Measurements from ENCODE around the gene PACC1. TPM values are rescaled to one million over a fixed set of nuclear protein-coding genes. Genes with fewer than 3 reads are reported as not detected.

PACC1 gene
- 8.4 and 14.8 TPM in 2 replicates for total RNA-seq (2014; rRNA removed; shearing (Covaris generic); ENCODE audit: low replicate concordance)

- in situ Hi-C loops (cut with HindIII; ENCODE audit: low pct_unique_long_range_greater_than_20kb, low sequenced_read_pairs), result no loop called here
- DNase-seq (ENCODE audit: low read depth), result peak; percentile 85
Observed at GRCh38 chr1:212414328-212415106, at the start of gene PACC1. PACC1 (minus strand) TSS chr1:212414886; CDS start chr1:212414757, 129 bp downstream.

DNA sequence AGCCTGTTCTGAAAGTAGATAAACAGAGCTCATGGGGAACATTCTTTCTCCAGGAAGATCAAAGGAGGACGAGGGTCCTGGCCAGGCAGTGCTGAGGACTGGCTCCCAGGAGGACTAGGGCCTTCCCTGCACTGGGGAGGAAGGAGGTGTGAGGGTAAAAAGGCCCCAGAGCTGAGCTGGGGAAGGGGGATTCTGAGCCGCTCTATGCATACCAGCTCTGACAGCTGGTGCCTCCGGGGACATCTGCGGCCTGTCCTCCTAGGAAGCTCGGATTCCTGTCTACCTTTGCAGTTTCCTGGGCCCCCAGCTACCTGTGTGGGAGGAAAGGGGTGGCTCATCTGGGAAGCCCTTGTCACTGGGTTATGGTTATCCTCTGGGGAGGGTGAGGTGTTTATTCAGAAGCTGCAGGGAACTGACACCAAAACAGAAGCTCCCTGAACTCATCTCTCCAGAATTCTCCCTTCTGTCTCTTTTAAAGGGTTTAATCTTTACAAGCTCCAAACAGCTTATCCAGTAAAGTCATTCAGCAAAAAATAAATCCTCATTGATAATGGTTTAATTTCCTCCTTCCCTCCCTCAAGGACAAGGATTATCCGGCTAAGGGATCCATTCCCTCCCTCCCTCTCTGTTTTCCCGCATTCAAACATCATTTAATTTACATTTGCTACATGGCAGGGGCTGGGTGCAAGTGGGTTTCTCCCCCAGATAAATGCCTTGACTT, 49.0 kb upstream of the PACC1 start:
- no peak for DNase-seq (ENCODE audit: low read depth)
- in situ Hi-C loops (cut with HindIII; ENCODE audit: low pct_unique_long_range_greater_than_20kb, low sequenced_read_pairs), result no loop called here

GRCh38 chr1:212461916-212462660, 47.4 kb upstream of the PACC1 start:
- DNase-seq (ENCODE audit: low read depth), result no peak

GRCh38 chr1:212460376-212460775, 45.7 kb upstream of the PACC1 start:
- in situ Hi-C loops (cut with HindIII; ENCODE audit: low pct_unique_long_range_greater_than_20kb, low sequenced_read_pairs), result no loop called here
- no peak for DNase-seq (ENCODE audit: low read depth)

More at GRCh38 chr1:212461916-212462660, 47.4 kb upstream of the PACC1 start:
- in situ Hi-C loops (cut with HindIII; ENCODE audit: low pct_unique_long_range_greater_than_20kb, low sequenced_read_pairs), result no loop called here

- no peak for DNase-seq (ENCODE audit: low read depth)
- in situ Hi-C loops (cut with HindIII; ENCODE audit: low pct_unique_long_range_greater_than_20kb, low sequenced_read_pairs), result no loop called here
Observed at GRCh38 chr1:212459656-212460055, 45.0 kb upstream of the PACC1 start.

DNA sequence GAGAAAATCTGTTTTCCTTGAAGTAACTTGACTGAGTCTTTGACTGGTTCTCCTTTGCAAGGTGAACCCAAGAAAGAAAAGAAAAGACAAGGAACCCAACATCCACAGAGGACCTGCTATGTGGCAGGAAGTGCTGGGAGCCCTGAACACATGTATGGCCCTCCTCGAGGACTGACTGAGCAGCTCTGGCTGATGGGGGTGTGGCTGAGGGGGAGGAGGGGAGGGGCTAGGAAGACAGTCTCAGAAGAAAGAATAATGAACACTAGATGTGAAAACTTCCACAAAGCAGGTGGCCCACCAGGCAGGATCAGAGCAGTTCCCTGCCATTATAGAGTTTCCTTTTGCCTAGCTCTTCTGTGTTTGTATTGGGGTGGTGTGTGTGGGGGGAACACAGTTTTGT, 44.1 kb upstream of the PACC1 start:
- DNase-seq (ENCODE audit: low read depth), result no peak
- in situ Hi-C loops (cut with HindIII; ENCODE audit: low pct_unique_long_range_greater_than_20kb, low sequenced_read_pairs), result no loop called here

GRCh38 chr1:212457740-212458338, 43.2 kb upstream of the PACC1 start:
- in situ Hi-C loops (cut with HindIII; ENCODE audit: low pct_unique_long_range_greater_than_20kb, low sequenced_read_pairs), result no loop called here
- peak; percentile 43 for DNase-seq (ENCODE audit: low read depth)

GRCh38 chr1:212455803-212456528, 41.3 kb upstream of the PACC1 start:
- in situ Hi-C loops (cut with HindIII; ENCODE audit: low pct_unique_long_range_greater_than_20kb, low sequenced_read_pairs), result no loop called here
- DNase-seq (ENCODE audit: low read depth), result peak; percentile 59

GRCh38 chr1:212455401-212455800, 40.7 kb upstream of the PACC1 start:
- DNase-seq (ENCODE audit: low read depth), result no peak
- in situ Hi-C loops (cut with HindIII; ENCODE audit: low pct_unique_long_range_greater_than_20kb, low sequenced_read_pairs), result no loop called here

DNA sequence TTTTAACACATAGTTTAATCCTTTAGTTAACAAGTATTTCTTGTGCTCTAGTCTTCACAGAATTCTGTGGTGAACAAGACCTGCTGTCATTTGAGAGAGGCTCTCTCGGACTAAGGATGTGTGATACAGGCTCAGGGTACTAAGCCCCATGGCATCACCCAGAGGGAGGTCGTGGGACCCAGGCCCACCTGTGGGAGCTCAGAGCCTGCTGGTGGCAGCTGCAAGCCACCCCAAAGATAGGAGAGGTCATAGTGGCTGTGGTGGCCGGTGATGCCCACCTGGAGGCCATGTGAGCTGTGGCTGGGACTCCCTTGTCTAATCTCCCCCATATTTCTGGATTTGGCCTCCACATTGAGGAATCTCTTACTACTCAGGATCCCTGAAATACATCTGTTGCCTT, 40.1 kb upstream of the PACC1 start:
- in situ Hi-C loops (cut with HindIII; ENCODE audit: low pct_unique_long_range_greater_than_20kb, low sequenced_read_pairs), result no loop called here
- DNase-seq (ENCODE audit: low read depth), result no peak

GRCh38 chr1:212453156-212453857, 38.6 kb upstream of the PACC1 start:
- in situ Hi-C loops (cut with HindIII; ENCODE audit: low pct_unique_long_range_greater_than_20kb, low sequenced_read_pairs), result no loop called here

GRCh38 chr1:212452323-212453155, 37.9 kb upstream of the PACC1 start:
- no peak for DNase-seq (ENCODE audit: low read depth)
- in situ Hi-C loops (cut with HindIII; ENCODE audit: low pct_unique_long_range_greater_than_20kb, low sequenced_read_pairs), result no loop called here

More at GRCh38 chr1:212453156-212453857, 38.6 kb upstream of the PACC1 start:
- no peak for DNase-seq (ENCODE audit: low read depth)

- in situ Hi-C loops (cut with HindIII; ENCODE audit: low pct_unique_long_range_greater_than_20kb, low sequenced_read_pairs), result no loop called here
- DNase-seq (ENCODE audit: low read depth), result no peak
Observed at GRCh38 chr1:212451416-212452322, 37.0 kb upstream of the PACC1 start.

- in situ Hi-C loops (cut with HindIII; ENCODE audit: low pct_unique_long_range_greater_than_20kb, low sequenced_read_pairs), result no loop called here
- DNase-seq (ENCODE audit: low read depth), result no peak
Observed at GRCh38 chr1:212450331-212450881, 35.7 kb upstream of the PACC1 start.

DNA sequence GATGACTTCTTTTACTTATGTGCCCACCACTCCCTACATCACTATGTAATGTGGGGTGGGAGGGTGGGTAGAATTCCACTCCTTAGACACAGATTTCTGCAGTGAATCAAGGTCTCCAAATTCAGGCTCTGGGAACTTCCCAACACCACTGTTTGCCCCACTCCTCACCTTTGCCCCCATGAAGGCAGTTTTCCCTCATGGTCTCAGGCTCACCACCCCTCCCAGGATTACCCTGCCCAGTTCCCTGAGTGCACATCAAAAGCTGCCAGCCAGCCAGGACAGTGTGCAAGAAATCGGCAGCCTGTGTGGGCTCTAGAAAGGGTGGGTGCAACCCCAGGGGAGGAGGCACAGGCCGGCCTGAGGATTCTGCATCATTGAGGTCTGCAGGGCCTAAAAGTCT, 32.8 kb upstream of the PACC1 start:
- in situ Hi-C loops (cut with HindIII; ENCODE audit: low pct_unique_long_range_greater_than_20kb, low sequenced_read_pairs), result no loop called here
- DNase-seq (ENCODE audit: low read depth), result no peak
